HG03378 (cell line): Measurements from ENCODE around the gene TARM1.

Experiments
- ATAC-seq: cut with Tn5 transposase; IDR thresholded peaks from one replicate; pipeline ENCODE4 v1.9.1; 2021; ENCODE audit warnings: mild to moderate bottlenecking, moderate library complexity; ENCODE audit not compliant: unreplicated experiment

TARM1 gene

DNA sequence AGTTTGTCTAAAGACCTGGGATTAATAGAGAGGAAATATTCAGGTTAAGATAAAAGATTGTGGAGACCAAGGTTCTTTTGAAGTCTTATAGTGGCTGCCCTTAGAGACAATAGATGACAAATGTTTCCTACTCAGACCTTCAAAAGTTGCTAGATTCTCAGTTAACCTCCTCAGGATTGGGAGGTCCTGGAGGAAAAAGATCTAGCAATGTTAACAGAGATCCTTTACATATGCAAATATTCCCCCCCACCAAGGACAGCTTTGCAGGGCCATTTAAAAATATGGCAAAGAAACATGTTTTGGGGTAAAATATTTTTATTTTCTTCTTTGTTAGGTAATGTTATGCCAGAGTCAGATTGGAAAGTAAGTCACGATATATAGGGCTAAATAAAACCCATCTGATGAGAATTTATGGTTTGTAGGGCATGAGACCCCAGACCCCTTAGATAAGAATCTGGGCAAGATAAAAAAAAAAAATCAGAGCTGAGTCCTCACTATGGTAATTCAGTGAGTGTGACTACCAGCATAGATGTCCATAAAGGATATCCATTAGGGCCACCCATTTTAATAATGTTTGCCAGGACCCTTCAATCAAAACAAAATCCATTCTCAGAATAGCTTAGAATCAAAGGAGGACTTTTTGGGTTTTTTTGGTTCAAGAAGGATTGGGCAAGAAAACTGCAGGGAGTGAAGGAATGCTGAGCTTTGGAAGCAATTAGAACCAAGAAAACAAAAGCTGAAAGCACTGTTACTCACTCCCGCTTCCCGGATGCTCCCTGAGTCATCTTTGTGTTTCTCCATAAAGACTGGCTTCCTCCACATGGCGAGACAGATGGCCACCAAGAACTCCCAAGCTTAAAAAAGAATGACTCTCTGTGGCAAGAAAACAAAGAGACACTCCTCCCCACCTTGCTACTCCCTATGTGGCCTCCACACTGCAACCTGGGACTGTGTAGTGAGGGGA lies 45.7 kb downstream of the TARM1 start:
- no peak for ATAC-seq

DNA sequence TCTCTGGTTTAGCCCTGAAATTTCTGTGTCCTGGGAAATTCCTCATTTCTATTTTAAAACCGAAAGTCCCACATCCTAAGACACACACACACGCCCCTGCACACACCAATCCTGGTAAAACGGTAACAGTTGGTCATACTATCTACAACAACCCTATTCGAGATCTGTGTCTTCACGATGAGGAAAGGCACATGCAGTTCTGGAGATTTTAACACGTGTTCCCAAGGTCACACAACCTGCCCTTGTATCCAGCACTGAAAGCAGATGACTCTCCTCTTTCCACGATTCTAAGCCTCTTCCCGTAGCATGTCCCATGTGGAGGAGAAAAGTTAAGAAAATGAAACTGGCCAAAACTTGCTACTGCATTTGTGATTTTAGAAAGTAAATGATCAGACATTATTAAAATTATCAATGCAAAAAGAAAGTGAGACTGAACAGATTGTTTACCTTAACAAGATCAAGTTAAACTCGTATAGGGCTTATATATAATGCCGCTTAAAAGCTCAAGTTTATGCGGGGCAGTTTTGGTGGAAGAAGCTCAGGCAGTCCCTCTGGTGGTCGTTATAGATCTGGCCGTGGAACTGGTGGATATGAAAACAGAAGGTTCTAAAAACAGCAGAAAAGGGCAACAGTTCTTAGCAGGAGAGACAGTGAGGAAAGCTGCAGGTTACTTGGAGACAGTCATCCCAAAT lies 50.1 kb downstream of the TARM1 start:
- no peak for ATAC-seq

DNA sequence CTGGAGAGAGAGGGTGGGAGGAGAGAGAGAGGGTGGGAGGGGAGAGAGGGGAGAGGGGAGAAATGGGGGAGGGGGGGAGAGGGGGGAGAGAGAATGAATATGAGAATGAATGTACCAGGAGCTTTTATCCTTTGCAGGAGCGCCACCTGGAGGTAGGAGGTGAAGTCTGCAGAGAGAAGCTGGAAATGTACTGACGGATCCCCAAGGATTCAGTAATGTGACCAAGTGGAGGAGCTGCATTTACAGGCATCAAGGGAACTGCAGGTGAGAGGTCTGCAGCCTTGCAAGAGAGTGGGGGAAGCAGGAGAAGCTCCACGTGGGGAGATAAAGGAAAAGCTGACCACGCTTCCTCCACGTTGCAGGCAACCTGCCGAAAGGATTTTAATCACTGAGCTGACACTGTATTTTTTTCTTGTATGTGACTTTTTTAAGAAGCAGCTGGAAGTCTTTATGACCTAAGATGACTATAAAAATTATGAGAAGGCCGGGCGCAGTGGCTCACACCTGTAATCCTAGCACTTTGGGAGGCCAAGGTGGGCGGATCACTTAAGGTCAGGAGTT lies 51.2 kb downstream of the TARM1 start:
- ATAC-seq, result no peak

DNA sequence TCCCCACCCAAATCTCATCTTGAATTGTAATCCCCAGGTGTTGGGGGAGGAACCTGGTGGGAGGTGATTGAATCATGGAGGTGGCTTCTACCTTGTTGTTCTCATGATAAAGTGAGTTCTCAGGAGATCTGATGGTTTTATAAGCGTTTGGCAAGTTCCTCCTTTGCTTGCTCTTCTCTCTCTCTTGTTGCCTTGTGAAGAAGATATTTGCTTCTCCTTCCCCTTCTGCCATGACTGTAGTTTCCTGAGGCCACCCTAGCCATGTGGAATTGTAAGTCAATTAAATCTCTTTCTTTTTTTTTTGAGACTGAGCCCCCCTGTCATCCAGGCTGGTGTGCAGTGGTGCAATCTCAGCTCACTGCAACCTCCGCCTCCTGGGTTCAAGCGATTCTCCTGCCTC lies 51.9 kb downstream of the TARM1 start:
- ATAC-seq, result no peak

DNA sequence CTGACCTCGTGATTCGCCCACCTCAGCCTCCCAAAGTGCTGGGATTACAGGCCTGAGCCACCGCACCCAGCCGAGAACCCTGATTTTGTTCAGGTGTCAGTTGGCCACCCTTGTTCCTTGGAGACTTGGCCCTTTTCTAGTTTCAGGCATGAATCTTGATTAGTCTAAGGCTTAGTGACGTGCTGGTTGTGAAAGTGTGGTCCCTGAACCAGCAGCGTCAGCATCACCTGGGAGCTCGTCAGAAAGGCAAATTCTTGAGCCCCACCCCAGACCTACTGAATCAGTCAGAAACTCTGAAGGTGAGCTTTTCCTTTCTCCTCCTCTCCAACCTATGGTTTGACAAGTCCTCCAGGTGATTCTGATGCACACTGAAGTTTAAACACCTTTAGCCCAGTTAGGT lies 54.5 kb downstream of the TARM1 start:
- ATAC-seq, result no peak

DNA sequence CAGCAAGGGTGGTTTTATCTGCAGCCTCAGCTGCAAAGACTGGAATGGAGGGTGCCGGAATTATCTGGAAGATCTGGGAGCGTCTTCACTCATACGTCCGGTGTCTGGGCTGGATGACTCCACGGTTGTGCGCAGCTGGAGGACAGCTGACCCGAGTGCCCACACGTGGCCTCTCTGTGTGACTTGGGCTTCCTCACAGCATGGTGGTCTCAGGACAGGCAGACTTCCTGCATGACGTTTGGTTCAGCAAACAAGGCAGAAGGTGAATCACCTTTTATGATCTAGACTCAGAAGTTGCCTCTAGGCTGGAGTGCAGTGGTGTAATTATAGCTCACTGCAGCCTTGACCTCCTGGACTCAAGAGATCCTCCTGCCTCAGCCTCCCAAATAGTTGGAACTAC lies 56.5 kb downstream of the TARM1 start:
- no peak for ATAC-seq

DNA sequence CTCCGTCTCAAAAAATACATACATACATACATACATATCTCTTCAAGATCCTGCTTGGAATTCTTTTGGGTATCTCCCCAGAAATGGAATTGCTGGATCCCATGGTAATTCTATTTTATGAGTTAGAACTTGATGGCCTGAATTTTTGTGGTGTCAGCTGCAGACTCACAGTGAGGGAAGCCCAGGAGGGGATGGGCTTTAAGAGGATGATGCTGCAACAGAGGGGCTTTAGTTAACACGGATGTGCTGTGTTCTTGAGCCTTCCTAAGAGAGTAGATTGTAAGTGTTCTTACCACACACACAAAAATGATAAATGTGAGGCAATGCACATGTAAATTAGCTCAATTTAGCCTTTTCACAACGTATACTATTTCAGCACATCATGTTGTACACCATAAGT lies 58.0 kb downstream of the TARM1 start:
- no peak for ATAC-seq

DNA sequence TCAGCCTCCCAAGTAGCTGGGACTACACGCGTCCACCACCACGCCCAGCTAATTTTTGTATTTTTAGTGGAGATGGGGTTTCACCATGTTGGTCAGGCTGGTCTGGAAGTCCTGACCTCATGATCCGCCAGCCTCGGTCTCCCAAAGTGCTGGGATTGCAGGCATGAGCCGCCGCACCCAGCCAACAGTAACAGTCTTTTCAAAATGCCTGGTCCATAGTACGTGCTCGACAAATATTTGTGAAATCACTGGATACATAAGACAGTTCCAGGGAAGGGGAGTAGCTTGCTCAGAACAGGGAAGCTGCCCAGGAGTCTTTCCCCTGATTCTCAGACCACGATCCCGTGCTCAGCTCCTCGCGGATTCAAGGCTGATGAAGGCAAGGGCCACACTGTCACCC lies 59.2 kb downstream of the TARM1 start:
- no peak for ATAC-seq

DNA sequence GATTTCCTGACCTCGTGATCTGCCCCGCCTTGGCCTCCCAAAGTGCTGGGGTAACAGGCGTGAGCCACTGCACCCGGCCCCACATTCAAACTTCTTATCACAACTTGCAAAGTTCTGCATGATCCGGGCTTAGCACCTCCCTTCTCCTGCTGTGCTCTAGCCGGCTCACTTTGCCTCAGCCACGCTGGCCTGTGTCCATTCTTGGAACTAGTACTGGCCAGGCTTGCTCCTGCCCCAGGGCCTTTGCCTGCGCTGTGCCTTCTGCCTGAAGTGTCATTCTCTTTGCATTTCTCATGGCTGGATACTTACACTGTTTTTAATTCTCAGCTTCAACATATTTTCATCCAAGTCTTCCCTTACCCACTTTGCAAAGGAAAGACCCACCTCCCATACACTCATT lies 59.8 kb downstream of the TARM1 start:
- no peak for ATAC-seq
